RPMI8226 (cell line): ENCODE measurements around the gene SLC2A5.
"Not testable (repeated sequence)": the region's sequence is repeated elsewhere in the genome, so short reads cannot be mapped to it uniquely, and the experiment has no call there.

ENCODE experiments used
- DNase-seq: peaks from one replicate; pipeline ENCODE4 v3.0.0-alpha.2; 2015

Gene SLC2A5

DNA sequence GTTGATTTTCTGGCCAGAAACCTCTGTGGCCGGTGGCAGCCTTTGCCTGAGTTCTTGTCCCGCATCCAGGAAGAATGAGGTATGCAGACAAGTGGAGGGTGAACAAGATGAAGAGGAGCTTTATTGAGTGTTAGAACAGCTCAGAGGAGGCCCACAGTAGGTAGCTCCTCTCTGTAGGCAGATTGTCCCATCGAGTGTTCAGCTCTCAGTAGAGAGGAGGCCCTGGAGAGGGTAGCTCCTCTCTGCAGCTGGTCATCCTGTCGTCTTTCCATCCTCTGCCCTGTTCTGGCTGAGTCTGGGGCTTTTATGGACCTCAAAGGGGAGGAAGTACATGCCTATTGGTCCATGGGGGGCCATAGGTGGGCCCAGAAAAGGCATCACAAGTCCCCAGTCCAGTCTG is 38.4 kb downstream of the SLC2A5 start:
- not testable (repeated sequence) for DNase-seq

DNA sequence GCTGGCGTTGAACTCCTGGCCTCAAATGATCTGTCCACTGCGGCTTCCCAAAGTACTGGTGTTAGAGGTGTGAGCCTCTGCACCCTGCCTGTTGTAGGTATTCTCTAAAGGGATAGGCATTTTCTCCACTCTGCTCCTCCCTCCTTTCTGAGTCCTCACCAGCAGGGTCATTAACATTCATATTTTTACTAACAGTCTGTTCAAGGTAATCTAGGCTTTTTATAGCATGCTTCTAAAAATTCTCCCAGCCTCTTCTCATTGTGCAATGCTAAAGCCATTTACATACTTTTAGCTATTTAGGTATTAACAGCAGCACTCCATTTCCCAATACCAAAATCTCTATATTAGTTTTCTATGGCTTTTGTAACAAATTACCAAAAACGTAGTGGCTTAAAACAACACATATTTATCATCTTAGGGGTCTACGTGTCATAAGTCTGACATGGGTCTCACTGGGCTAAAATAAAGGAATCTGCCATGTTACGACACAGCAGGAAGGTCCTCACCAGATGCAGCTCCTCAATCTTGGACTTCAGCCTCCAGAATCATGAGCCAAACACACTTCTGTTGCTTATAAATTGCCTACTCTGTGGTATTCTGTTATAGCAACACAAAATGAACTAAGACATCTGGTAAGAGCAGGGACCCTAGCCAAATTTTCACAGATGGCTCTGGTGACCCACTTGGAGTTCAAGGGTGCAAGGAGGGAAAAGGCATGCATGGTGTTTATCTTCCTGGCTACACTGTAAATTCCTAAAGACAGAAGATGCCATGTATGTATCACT is 40.3 kb downstream of the SLC2A5 start:
- no peak for DNase-seq

DNA sequence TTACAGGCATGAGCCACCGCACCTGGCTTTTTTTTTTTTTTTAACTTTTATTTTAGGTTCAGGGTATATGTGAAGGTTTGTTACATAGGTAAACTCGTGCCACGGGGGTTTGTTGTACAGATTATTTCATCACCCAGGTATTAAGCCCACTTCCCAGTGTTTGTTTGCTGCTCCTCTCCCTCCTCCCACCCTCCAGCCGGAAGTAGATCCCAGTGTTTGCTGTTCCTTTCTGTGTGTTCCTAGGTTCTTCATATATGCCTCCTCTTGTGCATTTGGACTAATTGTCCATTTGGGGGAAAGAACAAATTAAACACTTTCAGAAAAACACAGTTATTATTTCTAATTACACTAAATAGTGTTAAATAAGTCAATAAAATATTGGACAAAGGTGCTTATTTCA is 42.1 kb downstream of the SLC2A5 start:
- no peak for DNase-seq

DNA sequence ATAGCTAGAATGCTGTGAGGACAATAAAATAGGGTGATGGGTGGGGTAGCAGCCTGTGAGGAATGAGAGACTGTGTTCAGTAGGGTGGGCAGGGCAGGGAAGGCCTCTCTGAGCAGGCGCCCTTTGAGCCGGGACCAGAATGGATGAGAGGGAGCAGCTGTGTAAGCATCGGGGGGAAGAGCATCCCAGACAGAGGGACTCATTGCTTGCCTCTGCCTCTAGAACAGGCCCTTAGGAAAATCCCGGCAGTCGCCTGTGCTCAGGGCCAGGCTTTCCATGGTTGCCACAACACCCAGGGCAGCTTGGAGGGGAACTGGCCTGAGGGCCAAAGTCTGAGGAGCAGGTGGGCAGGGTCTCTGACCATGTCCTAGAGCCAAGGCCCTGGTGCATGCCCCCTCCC is 44.0 kb downstream of the SLC2A5 start:
- no peak for DNase-seq

DNA sequence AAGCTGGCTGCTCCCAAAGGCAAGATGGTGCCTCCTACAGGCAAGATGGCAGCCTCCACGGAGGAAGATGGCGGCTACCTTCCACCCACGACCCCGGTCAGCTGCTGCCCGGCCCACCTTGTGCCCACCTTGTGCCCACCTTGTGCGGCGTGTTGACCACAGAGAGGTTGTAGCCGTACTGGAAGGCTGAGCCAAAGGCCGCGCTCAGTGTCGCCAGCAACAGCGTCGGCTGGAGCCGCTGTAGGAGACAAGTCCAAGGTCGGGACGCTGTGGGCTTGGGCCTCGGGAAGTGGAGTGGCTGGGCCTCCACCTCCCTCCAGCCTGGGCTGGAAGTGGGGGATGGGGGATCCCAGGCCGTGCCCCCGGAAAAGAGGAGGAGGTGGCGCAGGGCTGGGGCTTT is 44.6 kb downstream of the SLC2A5 start:
- no peak for DNase-seq

DNA sequence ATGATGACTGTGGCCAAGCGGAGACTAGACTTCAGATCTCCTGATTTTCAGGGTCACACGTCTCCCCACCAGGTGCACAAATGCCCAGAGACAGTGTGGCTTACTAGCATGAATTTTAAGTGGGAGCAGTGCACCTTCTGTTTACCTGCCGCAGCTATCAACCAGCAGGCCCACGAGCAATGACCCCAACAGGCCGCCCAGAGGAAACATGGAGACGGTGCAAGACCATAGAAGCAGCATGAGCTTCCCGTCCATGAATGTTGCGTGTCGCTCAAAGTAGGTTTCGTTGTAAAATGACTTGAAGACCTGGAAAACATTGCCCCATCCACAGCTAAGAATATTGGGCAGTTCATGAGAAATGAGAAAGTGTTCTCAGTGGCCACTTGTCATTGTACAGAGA is 46.7 kb downstream of the SLC2A5 start:
- DNase-seq = no peak

DNA sequence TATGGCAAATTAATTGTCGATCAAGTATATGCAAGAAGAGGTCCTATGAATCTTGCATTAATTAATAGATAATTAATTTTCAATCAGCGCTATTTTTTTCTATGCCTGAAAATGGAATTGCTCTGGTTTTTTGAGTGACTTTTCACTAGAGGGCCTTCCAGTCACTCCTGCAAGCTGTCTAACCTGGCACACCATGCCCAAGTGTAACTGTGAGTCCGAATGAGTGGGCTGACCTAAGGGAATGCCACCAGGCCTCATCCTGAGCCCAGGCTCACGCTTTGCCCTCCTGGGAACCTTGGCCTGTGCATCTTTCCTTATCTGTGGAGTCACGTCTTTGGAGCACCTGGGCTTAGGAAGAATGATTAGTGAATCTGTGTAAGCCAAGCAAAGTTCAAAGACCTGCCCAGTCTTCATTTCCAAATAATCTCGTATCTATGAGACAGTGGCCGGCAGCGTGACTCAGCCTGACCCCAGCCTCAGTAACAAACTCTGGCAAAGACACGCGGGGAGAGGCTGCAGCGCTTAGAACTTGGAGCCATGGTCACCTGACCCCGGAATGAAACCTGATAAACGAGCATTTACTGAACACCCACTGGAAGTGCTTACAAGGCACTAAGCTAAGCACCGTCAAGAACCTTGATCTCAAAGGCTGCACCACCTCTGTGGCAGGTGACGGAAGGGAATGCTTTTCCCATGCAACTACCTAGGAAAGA is 47.3 kb downstream of the SLC2A5 start:
- DNase-seq = peak; percentile 47

DNA sequence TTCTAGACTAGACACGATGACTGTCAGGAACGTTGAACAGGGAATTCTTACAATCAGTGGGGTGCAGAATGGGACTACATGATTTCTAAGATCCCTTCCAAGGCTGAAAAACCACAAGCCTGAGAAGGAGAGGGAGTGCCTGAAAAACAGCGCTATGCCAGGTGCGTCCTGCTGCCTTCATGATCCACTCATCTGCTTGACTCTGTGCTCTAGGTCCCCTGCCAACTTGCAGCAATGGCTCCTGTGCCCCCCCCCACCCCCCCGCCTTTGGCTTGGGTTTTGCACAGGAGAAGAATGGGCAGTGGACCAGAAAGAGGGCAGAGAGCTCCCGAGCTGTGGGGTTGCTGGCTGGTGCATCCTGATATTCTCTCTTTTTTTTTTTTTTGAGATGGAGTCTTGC is 49.1 kb downstream of the SLC2A5 start:
- DNase-seq = peak; percentile 62

DNA sequence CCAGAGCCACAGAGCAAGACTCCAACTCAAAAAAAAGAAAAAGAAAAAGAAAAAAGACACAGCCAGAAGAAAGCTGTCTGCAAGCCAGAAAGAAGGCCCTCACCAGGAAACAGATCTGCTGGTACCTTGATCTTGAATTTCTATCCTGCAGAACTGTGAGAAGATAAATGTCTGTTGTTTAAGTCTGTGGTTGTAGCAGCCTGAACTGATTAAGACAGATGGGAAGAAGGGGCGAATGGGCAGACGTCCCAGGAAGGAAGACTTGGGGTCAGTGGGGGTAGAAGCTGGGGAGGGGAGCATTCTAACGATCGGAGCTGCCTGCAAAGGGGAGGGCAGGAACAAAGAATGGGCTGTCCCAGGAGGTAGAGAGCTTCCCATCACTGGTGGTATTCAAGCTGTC is 49.5 kb downstream of the SLC2A5 start:
- no peak for DNase-seq

DNA sequence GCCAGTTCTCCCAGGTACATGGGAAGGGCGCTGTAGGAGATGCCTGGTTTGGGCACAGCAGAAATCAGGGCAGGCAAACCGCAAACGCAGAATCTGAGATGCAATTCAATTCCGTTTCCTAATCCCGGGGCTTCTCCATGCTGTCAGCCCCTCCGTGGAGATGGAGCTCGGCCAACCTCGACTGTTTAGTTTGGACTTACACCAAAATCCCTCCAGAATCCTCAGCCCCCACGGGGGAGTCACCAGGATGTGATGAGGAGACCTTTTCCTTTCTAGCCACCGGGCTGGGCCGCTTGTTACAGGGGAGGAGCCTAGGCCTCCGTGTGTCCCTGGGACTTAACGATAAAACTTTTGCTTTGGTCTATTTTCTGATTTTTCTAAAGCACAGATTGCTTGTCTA is 51.1 kb downstream of the SLC2A5 start:
- no peak for DNase-seq

DNA sequence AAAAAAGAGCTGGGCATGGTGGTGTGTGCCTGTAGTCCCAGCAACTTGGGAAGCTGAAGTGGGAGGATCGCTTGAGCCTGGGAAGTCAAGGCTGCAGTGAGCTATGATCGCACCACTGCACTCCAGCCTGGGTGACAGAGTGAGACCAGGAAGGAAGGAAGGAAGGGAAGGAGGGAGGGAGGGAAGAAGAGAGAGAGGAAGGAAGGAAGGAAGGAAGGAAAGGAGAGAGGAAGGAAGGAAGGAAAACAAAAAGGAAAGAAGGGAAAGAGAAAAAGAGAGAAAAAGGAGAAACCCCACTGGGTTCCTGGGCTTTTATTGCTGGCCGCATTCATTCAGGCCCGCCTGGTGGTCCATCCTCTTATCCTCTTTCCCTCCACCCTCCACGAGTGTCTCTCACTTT is 53.0 kb downstream of the SLC2A5 start:
- no peak for DNase-seq

DNA sequence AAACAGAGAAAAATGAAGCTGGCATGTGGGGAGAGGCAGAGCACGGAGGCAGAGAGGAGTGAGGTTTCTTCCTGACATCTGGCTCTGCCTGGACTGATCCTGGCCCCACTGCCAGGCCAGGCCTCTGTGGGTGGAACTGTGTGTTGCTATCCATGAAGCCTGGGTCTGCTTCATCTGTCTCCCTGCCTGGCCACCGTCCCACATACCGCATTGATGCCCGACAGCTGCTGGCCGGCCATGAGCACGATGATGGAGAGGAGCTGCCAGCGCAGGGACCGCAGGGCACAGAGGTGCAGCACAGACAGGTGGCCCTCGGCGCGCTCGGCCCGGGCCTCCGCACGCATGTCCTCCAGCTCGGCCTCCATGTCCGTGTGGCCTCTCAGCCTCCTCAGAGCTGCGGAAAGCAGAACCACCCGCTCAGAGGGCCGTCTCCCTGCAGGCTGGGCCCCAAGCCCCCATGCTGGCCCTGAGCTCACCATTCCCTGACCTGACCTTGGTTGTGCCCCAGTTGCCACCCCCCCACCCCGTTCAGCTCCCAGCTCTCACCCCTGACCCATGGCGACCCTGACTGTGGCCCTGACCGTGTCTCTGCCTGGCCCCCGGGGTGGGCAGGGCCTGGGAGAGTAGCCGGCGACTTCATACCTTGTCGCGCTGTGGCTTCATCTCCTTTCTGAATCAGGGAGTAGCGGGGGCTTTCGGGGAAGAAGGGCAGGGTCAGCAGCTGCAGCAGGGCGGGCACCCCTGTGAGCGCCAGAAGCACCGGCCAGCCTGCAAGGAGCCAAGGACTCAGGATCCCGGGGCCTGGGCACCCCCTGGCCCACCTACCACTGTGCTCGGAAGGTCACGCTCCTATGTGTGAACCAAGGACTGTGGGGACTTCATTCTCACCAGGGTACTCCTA is 54.7 kb downstream of the SLC2A5 start:
- DNase-seq = no peak

DNA sequence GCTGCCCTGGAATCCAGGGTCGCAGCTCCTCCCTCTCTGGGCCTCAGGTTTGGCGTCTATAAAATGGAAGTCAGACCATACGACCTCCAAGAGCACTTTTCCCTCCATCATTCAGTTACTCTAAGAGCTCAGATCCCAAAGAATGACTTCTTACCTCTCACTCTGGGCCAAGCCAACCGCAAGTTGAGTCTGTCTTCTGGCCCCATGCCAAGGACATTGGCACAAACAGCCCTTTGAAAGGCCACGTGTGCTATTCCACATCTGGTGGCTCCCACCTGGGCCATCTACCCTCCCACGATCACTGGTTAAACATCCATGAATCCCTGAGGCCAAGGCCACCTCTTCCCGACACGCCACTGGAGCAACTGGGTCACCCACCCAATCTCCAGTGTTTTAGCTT is 55.6 kb downstream of the SLC2A5 start:
- DNase-seq = peak; percentile 82

DNA sequence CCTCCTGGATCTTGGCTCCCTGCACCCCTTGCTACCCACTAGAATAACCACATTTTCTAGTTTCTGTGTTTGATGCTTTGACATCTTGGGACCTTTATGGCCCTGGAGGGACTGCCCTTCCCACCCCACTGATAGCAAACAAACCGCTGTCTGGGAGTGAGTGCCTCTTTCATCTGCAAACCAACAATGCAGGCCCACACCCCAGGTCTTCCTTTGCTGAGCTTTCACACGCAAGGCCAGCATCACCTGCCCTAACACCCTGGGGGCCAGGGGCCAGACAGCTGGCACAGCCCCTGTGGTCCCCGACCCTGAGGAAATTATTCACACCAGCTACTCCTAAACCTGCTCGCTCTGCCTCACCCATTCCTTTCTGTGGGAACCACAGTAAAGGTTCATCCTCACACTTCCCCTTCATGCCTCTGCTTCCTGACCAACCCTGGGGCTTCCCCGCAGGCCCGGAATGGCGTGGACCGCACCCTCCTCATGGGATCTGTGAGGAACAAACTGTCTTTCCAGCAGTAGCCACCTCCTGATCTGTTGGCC is 58.6 kb downstream of the SLC2A5 start:
- no peak for DNase-seq

DNA sequence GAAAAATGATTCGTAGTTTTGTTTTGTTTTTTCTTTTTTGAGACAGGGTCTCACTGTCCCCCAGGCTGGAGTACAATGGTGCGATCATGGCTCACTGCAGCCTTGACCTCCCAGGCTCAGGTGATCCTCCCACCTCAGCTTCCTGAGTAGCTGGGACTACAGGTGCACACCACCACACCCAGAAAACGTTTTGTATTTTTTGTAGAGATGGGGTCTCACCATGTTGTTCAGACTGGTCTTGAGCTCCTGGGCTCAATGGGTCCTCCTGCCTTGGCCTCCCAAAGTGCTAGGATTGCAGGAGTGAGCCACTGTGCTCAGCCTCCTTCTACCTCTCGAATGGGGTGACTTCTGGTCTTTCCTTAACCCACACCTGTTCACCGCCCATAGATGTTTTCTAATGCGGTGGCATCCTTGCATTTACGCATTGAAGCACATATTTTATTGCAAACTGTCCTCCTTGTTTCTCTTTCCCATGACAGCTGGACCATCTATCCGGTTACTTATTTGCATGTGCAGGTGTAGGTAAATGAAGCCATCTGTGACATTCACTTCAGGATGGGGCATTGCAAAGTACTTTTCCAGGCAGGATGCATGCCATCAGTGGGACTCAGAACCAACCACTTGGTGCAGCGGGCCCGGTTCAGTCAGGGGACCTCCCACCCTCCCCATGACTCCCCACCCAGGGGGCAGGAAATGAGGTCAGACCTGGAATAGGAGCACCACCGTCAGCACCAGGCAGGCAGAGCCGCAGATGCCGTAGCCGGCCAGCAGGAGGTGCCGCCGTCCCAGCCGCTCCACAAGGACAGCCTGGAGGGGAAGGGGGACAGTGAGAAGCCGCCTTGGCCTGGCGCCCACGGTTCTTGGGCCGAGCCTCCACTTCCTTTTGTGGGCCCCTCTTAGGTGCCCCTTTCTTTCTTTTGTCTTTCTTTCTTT is 59.7 kb downstream of the SLC2A5 start:
- peak; percentile 54 for DNase-seq

DNA sequence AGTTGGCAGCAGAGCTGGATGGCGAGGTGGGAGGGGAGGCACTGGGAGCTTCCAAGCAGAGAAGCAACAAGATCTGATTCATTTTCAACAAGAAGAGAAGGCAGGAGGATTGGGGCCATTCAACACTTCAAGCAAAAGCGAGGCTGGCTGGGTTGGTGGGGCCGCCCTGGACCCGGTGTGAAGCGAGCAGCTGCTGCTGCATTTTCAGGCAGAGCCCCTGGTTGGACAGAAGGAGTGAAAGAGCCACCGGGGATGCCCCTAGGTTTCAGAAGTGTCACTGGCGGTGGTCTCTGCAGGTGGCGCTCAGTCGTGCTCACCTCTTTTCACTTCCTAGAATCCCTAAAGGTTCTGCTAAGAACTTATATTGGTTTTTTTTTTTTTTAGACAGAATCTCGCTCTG is 61.2 kb downstream of the SLC2A5 start:
- DNase-seq = peak; percentile 41

DNA sequence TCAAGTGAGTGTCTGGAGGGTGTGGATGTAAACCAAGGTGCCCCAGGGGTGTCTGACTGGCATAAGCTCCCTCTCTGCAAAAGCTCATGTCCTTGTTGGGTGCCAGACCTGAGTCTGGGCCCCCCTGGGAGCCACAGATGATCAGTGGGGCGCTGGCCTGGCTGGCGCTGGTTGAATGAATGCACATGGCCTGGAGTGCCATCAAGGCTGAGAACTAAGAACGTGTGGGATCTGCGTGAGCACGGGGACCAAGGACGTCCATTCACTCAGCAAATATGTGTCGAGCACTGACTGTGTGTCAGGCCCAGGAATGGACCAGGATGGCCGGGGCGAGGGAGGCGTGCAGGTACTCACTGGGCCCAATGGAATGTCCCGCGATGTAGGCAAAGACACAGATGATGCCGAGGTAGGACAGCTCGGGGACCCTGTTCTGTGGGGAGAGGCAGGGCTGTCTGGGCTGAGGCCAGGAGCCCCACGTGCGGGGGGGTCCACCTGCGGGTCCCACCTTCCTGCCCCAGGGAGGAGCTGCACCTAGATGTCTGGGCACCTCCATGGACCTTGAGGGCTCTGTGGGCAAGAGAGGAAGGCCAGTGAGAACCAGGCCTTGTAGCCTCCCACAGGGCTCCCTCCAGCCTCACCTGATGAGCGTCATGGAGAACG is 62.3 kb downstream of the SLC2A5 start:
- no peak for DNase-seq

DNA sequence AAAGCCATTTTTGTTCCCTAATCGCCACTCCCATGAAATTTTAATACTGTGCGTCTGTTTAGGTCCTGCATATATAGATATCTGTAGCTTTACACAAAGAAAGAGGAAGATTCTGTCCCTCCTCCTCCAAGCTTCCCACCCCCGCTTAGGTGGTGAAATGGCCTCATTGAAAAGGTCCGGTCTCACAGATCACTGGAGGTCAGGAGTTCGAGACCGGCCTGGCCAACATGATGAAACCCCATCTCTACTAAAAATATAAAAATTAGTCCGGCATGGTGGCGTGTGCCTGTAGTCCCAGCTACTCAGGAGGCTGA is 64.1 kb downstream of the SLC2A5 start:
- no peak for DNase-seq

DNA sequence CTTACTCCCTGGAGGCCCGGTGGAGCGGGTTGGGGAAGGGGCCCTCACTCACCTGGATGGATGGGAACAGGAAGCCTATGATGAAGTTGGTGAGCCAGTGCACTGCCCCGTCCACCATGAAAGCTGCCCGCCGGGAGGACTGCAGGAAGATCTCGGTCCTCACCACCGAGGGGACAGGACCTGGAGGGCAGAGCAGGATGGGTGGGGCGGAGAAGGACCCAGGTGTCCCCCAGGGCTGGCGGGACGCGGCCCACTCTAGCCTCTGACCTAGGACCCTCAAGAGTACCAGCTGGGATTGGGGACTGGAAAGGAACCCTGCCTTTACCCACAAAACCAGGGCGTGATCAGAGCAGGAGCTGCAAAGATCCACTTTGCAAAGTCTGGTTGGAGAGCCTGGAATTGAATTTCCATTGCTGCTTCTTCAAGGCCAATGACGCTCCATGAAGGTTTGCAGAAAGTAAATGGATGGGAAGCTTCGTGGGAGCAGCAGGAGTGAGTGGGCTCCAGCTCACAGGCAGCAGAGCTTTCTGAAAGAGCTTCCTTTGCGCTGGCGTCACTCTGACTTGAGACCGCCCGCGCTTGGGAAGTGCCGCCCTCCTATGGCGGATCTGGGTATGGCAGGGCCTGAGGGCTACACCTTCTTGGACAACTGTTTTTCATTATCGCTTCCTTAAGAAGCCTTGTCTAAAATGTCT is 64.6 kb downstream of the SLC2A5 start:
- peak; percentile 86 for DNase-seq

DNA sequence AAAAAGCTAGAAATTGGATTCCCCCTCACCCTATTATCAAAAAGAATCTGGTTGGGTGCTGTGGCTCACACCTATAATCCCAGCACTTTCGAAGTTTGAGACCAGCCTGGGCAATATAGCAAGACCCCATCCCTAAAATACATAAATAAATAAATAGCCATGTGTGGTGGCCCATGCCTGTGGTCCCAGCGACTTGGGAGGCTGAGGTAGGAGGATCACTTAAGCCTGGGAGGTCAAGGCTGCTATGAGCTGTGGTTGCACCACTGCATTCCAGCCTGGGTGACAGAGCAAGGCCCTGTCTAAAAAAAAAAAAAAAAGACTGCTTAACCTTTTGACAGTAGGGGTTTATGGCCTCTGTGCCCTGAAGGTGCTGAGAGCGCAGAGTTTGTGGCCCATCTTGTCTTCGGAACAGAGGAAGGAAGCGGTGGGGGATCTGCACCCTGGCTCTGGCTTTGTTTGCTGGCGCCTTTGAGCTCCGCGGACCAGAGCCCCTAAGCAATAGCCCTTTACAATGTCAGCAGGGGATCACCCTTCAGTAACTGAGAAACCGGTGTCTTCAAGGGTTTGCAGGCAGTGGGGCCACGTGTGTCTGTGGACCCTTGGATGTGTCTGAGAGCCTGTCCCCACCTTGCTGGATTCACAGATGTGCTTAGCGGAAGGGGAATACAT is 65.3 kb downstream of the SLC2A5 start:
- no peak for DNase-seq

DNA sequence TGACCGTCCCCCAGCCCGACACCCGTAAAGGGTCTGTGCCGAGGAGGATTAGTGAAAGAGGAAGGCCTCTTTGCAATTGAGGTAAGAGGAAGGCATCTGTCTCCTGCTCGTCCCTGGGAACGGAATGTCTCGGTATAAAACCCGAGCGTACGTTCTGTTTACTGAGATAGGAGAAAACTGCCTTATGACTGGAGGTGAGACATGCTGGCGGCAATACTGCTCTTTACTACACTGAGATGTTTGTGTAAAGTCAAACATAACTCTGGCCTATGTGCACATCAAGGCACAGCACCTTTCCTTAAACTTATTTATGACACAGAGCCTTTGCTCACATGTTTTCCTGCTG is 67.2 kb downstream of the SLC2A5 start:
- not testable (repeated sequence) for DNase-seq
